SK-N-SH (cell line): ENCODE data around the gene PDE4D. TPM values are rescaled to one million over a fixed set of nuclear protein-coding genes. Genes with fewer than 3 reads are reported as not detected.

Experiments
- CTCF ChIA-PET: fragments of 300-600, 350-600 bp; formaldehyde crosslinking; extraction: SDS; loops from one replicate; lab custom pipeline; 2021; lab: Yijun Ruan, JAX
- POLR2A ChIA-PET: fragments of 350-600 bp; sonication (Branson Sonifier 250); formaldehyde crosslinking; extraction: SDS; loops from one replicate; lab custom pipeline; 2020; ENCODE audit warnings: antibody characterized with exemption, inconsistent platforms; lab: Yijun Ruan, JAX
- DNase-seq: peaks from one replicate; pipeline ENCODE4 v3.0.0; 2012
- H2AFZ ChIP-seq: fragments of 200-600 bp; sonication (generic); 2 replicates; pipeline ENCODE4 v1.8.1; 2016; ENCODE audit warnings: antibody characterized with exemption, mild to moderate bottlenecking, low read depth
- H3F3A ChIP-seq: fragments of 200-600 bp; sonication (generic); replicated peaks from 2 replicates; pipeline ENCODE3; 2016; ENCODE audit warnings: antibody characterized with exemption, mild to moderate bottlenecking; ENCODE audit not compliant: insufficient read depth
- H3K27ac ChIP-seq, 2 experiments: fragments of 200-500 bp in 1 of 2; fragments of 200-600 bp in 1 of 2; sonication (Bioruptor generic) in 1 of 2; sonication (generic), shearing (Covaris generic) in 1 of 2; 2 replicates each; pipeline versions ENCODE4 v1.5.1 to v1.6.1; 2014 to 2016; ENCODE audit warnings: low read depth in 2 of 2, inconsistent platforms in 1 of 2, low read length in 1 of 2, mild to moderate bottlenecking in 1 of 2, mixed read lengths in 1 of 2
- H3K27me3 ChIP-seq: fragments of 200-600 bp; sonication (generic), shearing (Covaris generic); 2 replicates; pipeline ENCODE4 v1.6.1; 2016; ENCODE audit warnings: mixed run types; ENCODE audit not compliant: insufficient read depth
- H3K36me3 ChIP-seq, 2 experiments: fragments of 200-500 bp in 1 of 2; fragments of 200-600 bp in 1 of 2; sonication (Bioruptor generic) in 1 of 2; sonication (generic) in 1 of 2; replicated peaks in 1 of 2; 2 replicates each; pipeline versions ENCODE3 to v1.5.1; 2014 to 2016; ENCODE audit warnings: low read length in 1 of 2, mild to moderate bottlenecking in 1 of 2; ENCODE audit not compliant: insufficient read depth in 2 of 2, control insufficient read depth in 1 of 2
- H3K4me1 ChIP-seq, 2 experiments: fragments of 200-500 bp in 1 of 2; fragments of 200-600 bp in 1 of 2; sonication (Bioruptor generic) in 1 of 2; sonication (generic), shearing (Covaris generic) in 1 of 2; 2 replicates each; pipeline versions ENCODE4 v1.5.1 to v1.6.1; 2014 to 2016; ENCODE audit warnings: low read depth in 1 of 2, low read length in 1 of 2, mixed run types in 1 of 2; ENCODE audit not compliant: insufficient read depth in 2 of 2, control insufficient read depth in 1 of 2
- H3K4me2 ChIP-seq: fragments of 200-600 bp; sonication (generic), shearing (Covaris generic); 2 replicates; pipeline ENCODE4 v1.6.1; 2017; ENCODE audit warnings: mixed run types
- H3K4me3 ChIP-seq, 2 experiments: fragments of 200-500 bp in 1 of 2; fragments of 200-600 bp in 1 of 2; sonication (Bioruptor generic) in 1 of 2; sonication (generic), shearing (Covaris generic) in 1 of 2; 2 replicates each; pipeline versions ENCODE4 v1.5.1 to v1.8.1; 2014 to 2016; ENCODE audit warnings: low read depth in 2 of 2, inconsistent platforms in 1 of 2, low read length in 1 of 2, mild to moderate bottlenecking in 1 of 2, mixed read lengths in 1 of 2, moderate library complexity in 1 of 2
- H3K79me2 ChIP-seq: fragments of 200-600 bp; sonication (generic); 2 replicates; pipeline ENCODE4 v1.8.1; 2017; ENCODE audit warnings: mild to moderate bottlenecking; ENCODE audit not compliant: insufficient read depth
- H3K9ac ChIP-seq: fragments of 200-600 bp; sonication (generic); 2 replicates; pipeline ENCODE4 v1.6.1; 2017; ENCODE audit warnings: mixed run types
- H3K9me2 ChIP-seq: fragments of 200-600 bp; sonication (generic); 2 replicates; pipeline ENCODE4 v1.6.1; 2017; ENCODE audit warnings: mixed run types
- H3K9me3 ChIP-seq: fragments of 200-600 bp; sonication (generic); 2 replicates; pipeline ENCODE4 v1.6.1; 2017; ENCODE audit warnings: mixed run types, mild to moderate bottlenecking, moderate library complexity
- H4K20me1 ChIP-seq: fragments of 200-600 bp; sonication (generic); 2 replicates; pipeline ENCODE4 v1.6.1; 2017; ENCODE audit warnings: mild to moderate bottlenecking, mixed run types; ENCODE audit not compliant: insufficient read depth
- ELF1 ChIP-seq: IDR thresholded peaks from 2 replicates; pipeline ENCODE4 v1.4.0; 2012
- EP300 ChIP-seq, 2 experiments: IDR thresholded peaks; 2 replicates each; pipeline versions ENCODE4 v1.4.0 to v1.6.1; 2012; ENCODE audit warnings: borderline replicate concordance in 1 of 2, low read depth in 1 of 2, low read length in 1 of 2
- EZH2phosphoT487 ChIP-seq: fragments of 200-600 bp; sonication (generic); IDR thresholded peaks from 2 replicates; pipeline ENCODE4 v1.6.1; 2017; ENCODE audit warnings: low read depth, mixed run types, mild to moderate bottlenecking, antibody characterized with exemption, moderate library complexity, borderline replicate concordance
- FOSL2 ChIP-seq: IDR thresholded peaks from 2 replicates; pipeline ENCODE4 v1.4.0; 2012; ENCODE audit warnings: low read depth, mild to moderate bottlenecking, moderate library complexity, borderline replicate concordance
- FOXJ3 ChIP-seq: sonication (generic); formaldehyde crosslinking; IDR thresholded peaks from 2 replicates; pipeline ENCODE4 v1.5.1; 2020; ENCODE audit warnings: mild to moderate bottlenecking, missing genetic modification reagents
- GATA2 ChIP-seq: sonication (generic); formaldehyde crosslinking; IDR thresholded peaks from 2 replicates; pipeline ENCODE4 v1.5.0; 2020; ENCODE audit warnings: mild to moderate bottlenecking, missing genetic modification reagents
- JUND ChIP-seq: IDR thresholded peaks from 2 replicates; pipeline ENCODE4 v1.4.0; 2012
- MEF2A ChIP-seq: IDR thresholded peaks from 2 replicates; pipeline ENCODE4 v1.4.0; 2012; ENCODE audit warnings: low read depth, borderline replicate concordance
- MXI1 ChIP-seq: IDR thresholded peaks from 2 replicates; pipeline ENCODE4 v1.6.1; 2012; ENCODE audit warnings: mild to moderate bottlenecking, low read depth, low read length, improper control_type of control experiment
- NFIC ChIP-seq: IDR thresholded peaks from 2 replicates; pipeline ENCODE4 v1.4.0; 2012; ENCODE audit warnings: borderline replicate concordance
- NRF1 ChIP-seq: IDR thresholded peaks from 2 replicates; pipeline ENCODE4 v1.6.1; 2012; ENCODE audit warnings: low read depth, mild to moderate bottlenecking, low read length
- PBX3 ChIP-seq: IDR thresholded peaks from 2 replicates; pipeline ENCODE4; 2012
- RAD21 ChIP-seq: IDR thresholded peaks from 2 replicates; pipeline ENCODE4 v1.6.1; 2012; ENCODE audit warnings: mild to moderate bottlenecking, low read length
- REST ChIP-seq: IDR thresholded peaks from 2 replicates; pipeline ENCODE4 v1.6.1; 2012; ENCODE audit warnings: mild to moderate bottlenecking, low read depth, low read length, moderate library complexity
- RFX5 ChIP-seq: IDR thresholded peaks from 2 replicates; pipeline ENCODE4 v1.6.1; 2012; ENCODE audit warnings: mild to moderate bottlenecking, improper control_type of control experiment, low read length
- SIN3A ChIP-seq: IDR thresholded peaks from 2 replicates; pipeline ENCODE4 v1.6.1; 2012; ENCODE audit warnings: low read depth, mild to moderate bottlenecking, low read length, moderate library complexity, borderline replicate concordance
- SMC3 ChIP-seq: IDR thresholded peaks from 2 replicates; pipeline ENCODE4 v1.6.1; 2012; ENCODE audit warnings: low read depth, low read length, improper control_type of control experiment
- TAF1 ChIP-seq: IDR thresholded peaks from 2 replicates; pipeline ENCODE4 v1.6.1; 2012; ENCODE audit warnings: low read depth, mild to moderate bottlenecking, low read length, moderate library complexity, borderline replicate concordance
- TCF12 ChIP-seq: IDR thresholded peaks from 2 replicates; pipeline ENCODE4 v1.4.0; 2012
- TEAD4 ChIP-seq: IDR thresholded peaks from 2 replicates; pipeline ENCODE4 v1.4.0; 2012; ENCODE audit warnings: mild to moderate bottlenecking, borderline replicate concordance; ENCODE audit not compliant: insufficient read depth
- USF1 ChIP-seq: IDR thresholded peaks from 2 replicates; pipeline ENCODE4 v1.4.0; 2012; ENCODE audit warnings: low read depth, borderline replicate concordance
- WGBS: methylation state at CpG from one replicate; pipeline ENCODE4 v1.1.6; 2017; ENCODE audit warnings: low lambda C conversion rate; 5-methylcytosine and 5-hydroxymethylcytosine counted together
- polyA plus RNA-seq, 3 experiments: library from polyadenylated mRNA; depleted of rRNA; stranded (reverse); fragments of >200 nt; gene quantifications; 2 replicates each; pipeline ENCODE4 v1.2.3, GENCODE V29; 2012
- TF ChIP-seq, protein P1 (sequence below): fragments of 150-350 bp; IDR thresholded peaks from 2 replicates; pipeline ENCODE4 v1.6.1; 2017; ENCODE audit warnings: antibody characterized with exemption, low read length, low read depth, borderline replicate concordance
- TF ChIP-seq, protein P2 (sequence below): IDR thresholded peaks from 2 replicates; pipeline ENCODE4 v1.4.0; 2012; ENCODE audit warnings: low read depth, borderline replicate concordance
- TF ChIP-seq, protein P3 (sequence below): fragments of 150-350 bp; IDR thresholded peaks from 2 replicates; pipeline ENCODE4 v1.6.1; 2016; ENCODE audit warnings: mild to moderate bottlenecking, low read depth, low read length
- TF ChIP-seq, protein P4 (sequence below): IDR thresholded peaks from 2 replicates; pipeline ENCODE4 v1.4.0; 2012; ENCODE audit warnings: low read depth

PDE4D gene
- polyA plus RNA-seq, 1 of the 3 experiments (the other 2 are of a cell fraction): 2.4 TPM

DNA sequence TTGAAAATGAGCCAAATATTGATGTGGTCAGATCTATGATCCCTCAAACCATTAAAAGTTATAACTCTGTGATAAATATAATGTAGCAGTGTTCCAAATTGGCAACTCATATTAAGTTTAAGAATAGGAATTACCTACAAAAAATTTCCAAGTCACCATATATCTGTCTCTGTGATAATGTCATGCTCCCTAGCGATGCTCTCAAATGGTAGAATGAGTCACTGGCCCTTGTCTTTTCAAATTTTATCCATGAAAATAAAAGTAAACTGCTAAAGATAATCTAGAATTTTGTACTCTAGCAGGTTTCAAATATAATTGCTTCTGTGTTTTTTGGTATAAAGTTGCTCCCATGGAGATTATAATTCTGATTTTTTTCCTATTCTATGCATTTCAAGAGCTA is 277.1 kb downstream of the PDE4D start:
- CTCF ChIA-PET: no interaction called here

More for the DNA sequence above, 277.1 kb downstream of the PDE4D start:
- H3K9me2 ChIP-seq: no peaks in the 10 kb centered on the region
- H3K4me3 ChIP-seq: no peak overlapping the region
- 54% methylated on average over 1 of the region's 1 CpG for WGBS
- H3K4me2 ChIP-seq: peak overlapping the region; percentile 52; the same call in 1 of the 2 replicates
- H3K36me3 ChIP-seq: no peaks in the 10 kb centered on the region
- no peak overlapping the region for H3K9ac ChIP-seq
- H3K27ac ChIP-seq: peak overlapping the region in 1 of 2 experiments; percentile 48; a peak in 1 of 4 replicates
- H3F3A ChIP-seq: peaks cover 19% of the 10 kb centered on the region
- H3K79me2 ChIP-seq: no peaks in the 10 kb centered on the region
- no peak for DNase-seq
- no peaks in the 10 kb centered on the region for H4K20me1 ChIP-seq
- no peaks in the 10 kb centered on the region for H3K27me3 ChIP-seq
- H3K4me1 ChIP-seq: no peaks in the 10 kb centered on the region; a peak in 1 of 4 replicates
- POLR2A ChIA-PET: no interaction called here
- no peak overlapping the region for H2AFZ ChIP-seq
- no peaks in the 10 kb centered on the region for H3K9me3 ChIP-seq
- TF ChIP-seq RAD21: no peak
- no peak for TF ChIP-seq RFX5
- TF ChIP-seq, protein P1, sequence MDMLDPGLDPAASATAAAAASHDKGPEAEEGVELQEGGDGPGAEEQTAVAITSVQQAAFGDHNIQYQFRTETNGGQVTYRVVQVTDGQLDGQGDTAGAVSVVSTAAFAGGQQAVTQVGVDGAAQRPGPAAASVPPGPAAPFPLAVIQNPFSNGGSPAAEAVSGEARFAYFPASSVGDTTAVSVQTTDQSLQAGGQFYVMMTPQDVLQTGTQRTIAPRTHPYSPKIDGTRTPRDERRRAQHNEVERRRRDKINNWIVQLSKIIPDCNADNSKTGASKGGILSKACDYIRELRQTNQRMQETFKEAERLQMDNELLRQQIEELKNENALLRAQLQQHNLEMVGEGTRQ: no peak
- TF ChIP-seq MEF2A: 0 out of 2 replicates have a peak, but pooled peaks have one; percentile 31
- TF ChIP-seq TCF12: peak; percentile 53
- peak; percentile 46; the same call in 1 of the 2 replicates for TF ChIP-seq NFIC
- 0 out of 2 replicates have a peak, but pooled peaks have one; percentile 18 for TF ChIP-seq TEAD4
- TF ChIP-seq FOSL2: peak; percentile 43; the same call in 1 of the 2 replicates
- no peak for TF ChIP-seq USF1
- no peak for TF ChIP-seq ELF1
- TF ChIP-seq MXI1: no peak
- TF ChIP-seq FOXJ3 (CRISPR knock-in tag): no peak
- TF ChIP-seq JUND: peak; percentile 49
- TF ChIP-seq PBX3: peak; percentile 70
- no peak for TF ChIP-seq NRF1
- TF ChIP-seq, protein P2, sequence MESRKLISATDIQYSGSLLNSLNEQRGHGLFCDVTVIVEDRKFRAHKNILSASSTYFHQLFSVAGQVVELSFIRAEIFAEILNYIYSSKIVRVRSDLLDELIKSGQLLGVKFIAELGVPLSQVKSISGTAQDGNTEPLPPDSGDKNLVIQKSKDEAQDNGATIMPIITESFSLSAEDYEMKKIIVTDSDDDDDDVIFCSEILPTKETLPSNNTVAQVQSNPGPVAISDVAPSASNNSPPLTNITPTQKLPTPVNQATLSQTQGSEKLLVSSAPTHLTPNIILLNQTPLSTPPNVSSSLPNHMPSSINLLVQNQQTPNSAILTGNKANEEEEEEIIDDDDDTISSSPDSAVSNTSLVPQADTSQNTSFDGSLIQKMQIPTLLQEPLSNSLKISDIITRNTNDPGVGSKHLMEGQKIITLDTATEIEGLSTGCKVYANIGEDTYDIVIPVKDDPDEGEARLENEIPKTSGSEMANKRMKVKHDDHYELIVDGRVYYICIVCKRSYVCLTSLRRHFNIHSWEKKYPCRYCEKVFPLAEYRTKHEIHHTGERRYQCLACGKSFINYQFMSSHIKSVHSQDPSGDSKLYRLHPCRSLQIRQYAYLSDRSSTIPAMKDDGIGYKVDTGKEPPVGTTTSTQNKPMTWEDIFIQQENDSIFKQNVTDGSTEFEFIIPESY: no peak
- 0 out of 4 replicates have a peak, but pooled peaks of 1 of the 2 experiments have one; percentile 24 for TF ChIP-seq EP300 (IDR thresholded peaks at IDR 0.05; ENCODE audit: borderline replicate concordance in 1 of 2, low read depth in 1 of 2, low read length in 1 of 2)
- no peak for TF ChIP-seq SIN3A
- TF ChIP-seq REST: no peak
- no peak for TF ChIP-seq EZH2phosphoT487
- no peak for TF ChIP-seq GATA2 (CRISPR knock-in tag)
- TF ChIP-seq TAF1: no peak
- TF ChIP-seq, protein P3, sequence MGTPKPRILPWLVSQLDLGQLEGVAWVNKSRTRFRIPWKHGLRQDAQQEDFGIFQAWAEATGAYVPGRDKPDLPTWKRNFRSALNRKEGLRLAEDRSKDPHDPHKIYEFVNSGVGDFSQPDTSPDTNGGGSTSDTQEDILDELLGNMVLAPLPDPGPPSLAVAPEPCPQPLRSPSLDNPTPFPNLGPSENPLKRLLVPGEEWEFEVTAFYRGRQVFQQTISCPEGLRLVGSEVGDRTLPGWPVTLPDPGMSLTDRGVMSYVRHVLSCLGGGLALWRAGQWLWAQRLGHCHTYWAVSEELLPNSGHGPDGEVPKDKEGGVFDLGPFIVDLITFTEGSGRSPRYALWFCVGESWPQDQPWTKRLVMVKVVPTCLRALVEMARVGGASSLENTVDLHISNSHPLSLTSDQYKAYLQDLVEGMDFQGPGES: no peak
- TF ChIP-seq, protein P4, sequence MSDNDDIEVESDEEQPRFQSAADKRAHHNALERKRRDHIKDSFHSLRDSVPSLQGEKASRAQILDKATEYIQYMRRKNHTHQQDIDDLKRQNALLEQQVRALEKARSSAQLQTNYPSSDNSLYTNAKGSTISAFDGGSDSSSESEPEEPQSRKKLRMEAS: no peak
- TF ChIP-seq SMC3: no peak
